Measurements from ENCODE around the gene KRT12. TPM values are rescaled to one million over a fixed set of nuclear protein-coding genes. Genes with fewer than 3 reads are reported as not detected.
"Not testable (repeated sequence)": the region's sequence is repeated elsewhere in the genome, so short reads cannot be mapped to it uniquely, and the experiment has no call there.

Gene KRT12
- total and polyA plus RNA-seq, 2 experiments from 2014 or later: not detected

GRCh38 chr17:40862985-40863733 lies 3.9 kb downstream of the KRT12 start:
- H3K36me3 ChIP-seq: no peaks in the 10 kb centered on the region
- H3K27ac ChIP-seq: no peak overlapping the region
- H3K4me3 ChIP-seq: no peak overlapping the region
- peak; percentile 58 for TF ChIP-seq CTCF (IDR thresholded peaks at IDR 0.05; ENCODE audit: low read depth, low read length)
- no peaks in the 10 kb centered on the region for H3K9me3 ChIP-seq (ENCODE audit: low read depth)
- H3K27me3 ChIP-seq: peaks cover 5% of the 10 kb centered on the region
- peak; percentile 20 to 24 for DNase-seq (ENCODE audit: low read depth in 1 of 2, low spot score in 1 of 2)
- no peaks in the 10 kb centered on the region for H3K4me1 ChIP-seq (ENCODE audit: low read depth)

GRCh38 chr17:40859536-40859935 lies 7.5 kb downstream of the KRT12 start:
- Histone ChIP-seq H3K4me3 (no peak overlapping the region), H3K27ac (no peak overlapping the region), H3K9me3 (ENCODE audit: low read depth) (no peaks in the 10 kb centered on the region), H3K27me3 (peaks cover 5% of the 10 kb centered on the region), H3K4me1 (ENCODE audit: low read depth) (no peaks in the 10 kb centered on the region), H3K36me3 (no peaks in the 10 kb centered on the region)
- TF ChIP-seq CTCF (IDR thresholded peaks at IDR 0.05; ENCODE audit: low read depth, low read length): no peak
- DNase-seq (ENCODE audit: low read depth in 1 of 2, low spot score in 1 of 2): no peak

GRCh38 chr17:40858667-40859066 lies 8.4 kb downstream of the KRT12 start:
- DNase-seq (ENCODE audit: low read depth in 1 of 2, low spot score in 1 of 2); H3K4me3 ChIP-seq; H3K27me3 ChIP-seq: not testable (repeated sequence)

GRCh38 chr17:40857535-40857934 lies 9.5 kb downstream of the KRT12 start:
- Histone ChIP-seq H3K27me3 (no peaks in the 10 kb centered on the region), H3K36me3 (no peaks in the 10 kb centered on the region), H3K4me1 (ENCODE audit: low read depth) (no peaks in the 10 kb centered on the region), H3K9me3 (ENCODE audit: low read depth) (no peaks in the 10 kb centered on the region), H3K4me3 (no peak overlapping the region), H3K27ac (no peak overlapping the region)
- DNase-seq (ENCODE audit: low read depth in 1 of 2, low spot score in 1 of 2): peak in 1 of 2 donors; percentile 21
- no peak for TF ChIP-seq CTCF (IDR thresholded peaks at IDR 0.05; ENCODE audit: low read depth, low read length)

More at GRCh38 chr17:40858667-40859066, 8.4 kb downstream of the KRT12 start:
- H3K9me3 ChIP-seq (ENCODE audit: low read depth); H3K4me1 ChIP-seq (ENCODE audit: low read depth); H3K27ac ChIP-seq; H3K36me3 ChIP-seq: not testable (repeated sequence)

- no peaks in the 10 kb centered on the region for H3K9me3 ChIP-seq (ENCODE audit: low read depth)
- H3K27me3 ChIP-seq: peaks cover 12% of the 10 kb centered on the region
- peak in 1 of 2 donors; percentile 84 for DNase-seq (ENCODE audit: low read depth in 1 of 2, low spot score in 1 of 2)
- no peaks in the 10 kb centered on the region for H3K36me3 ChIP-seq
- H3K4me1 ChIP-seq (ENCODE audit: low read depth): no peaks in the 10 kb centered on the region
- TF ChIP-seq CTCF (IDR thresholded peaks at IDR 0.05; ENCODE audit: low read depth, low read length): no peak
- no peak overlapping the region for H3K27ac ChIP-seq
- H3K4me3 ChIP-seq: no peak overlapping the region
Observed at GRCh38 chr17:40854175-40854814, 12.7 kb downstream of the KRT12 start.

- no peaks in the 10 kb centered on the region for H3K9me3 ChIP-seq (ENCODE audit: low read depth)
- peaks cover 28% of the 10 kb centered on the region for H3K27me3 ChIP-seq
- no peaks in the 10 kb centered on the region for H3K36me3 ChIP-seq
- no peak overlapping the region for H3K27ac ChIP-seq
- H3K4me3 ChIP-seq: no peak overlapping the region
- no peaks in the 10 kb centered on the region for H3K4me1 ChIP-seq (ENCODE audit: low read depth)
- DNase-seq (ENCODE audit: low read depth in 1 of 2, low spot score in 1 of 2): no peak
- no peak for TF ChIP-seq CTCF (IDR thresholded peaks at IDR 0.05; ENCODE audit: low read depth, low read length)
Observed at GRCh38 chr17:40852364-40852763, 14.7 kb downstream of the KRT12 start.
